ENCODE data around the gene ROBO3.
A peak's percentile ranks its signal among the peaks of the same experiment; 100 is the strongest.

Gene ROBO3

DNA sequence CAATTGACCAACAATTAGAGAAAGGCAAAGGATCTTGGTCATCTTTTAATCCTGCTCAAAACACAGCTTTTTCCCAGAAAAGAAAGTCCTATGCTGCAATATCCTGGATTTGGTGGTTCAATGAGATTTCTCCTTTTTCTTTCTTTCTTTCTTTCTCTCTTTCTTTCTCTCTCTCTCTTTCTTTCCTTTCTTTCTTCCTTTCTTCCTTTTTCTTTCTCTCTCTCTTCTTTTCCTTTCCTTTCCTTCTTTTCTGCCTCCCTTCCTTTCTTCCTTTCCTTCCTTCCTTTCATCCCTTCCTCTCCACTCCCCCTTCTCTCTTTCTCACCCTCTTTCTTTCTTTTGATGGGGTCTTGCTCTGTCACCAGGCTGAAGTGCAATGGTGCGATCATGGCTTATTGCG lies 33.3 kb upstream of the ROBO3 start:
- TF ChIP-seq Cebpa-rat (IDR thresholded peaks at IDR 0.05) = no peak
- no peaks in the 10 kb centered on the region for H3K36me3 ChIP-seq
- H3K27ac ChIP-seq = no peak overlapping the region
- no peak overlapping the region for H3K9ac ChIP-seq
- no peak overlapping the region for H3K4me3 ChIP-seq
- peaks cover 8% of the 10 kb centered on the region; the same call in 1 of the 2 replicates for H3K4me1 ChIP-seq
- H3K27me3 ChIP-seq = no peaks in the 10 kb centered on the region
- no peak overlapping the region for H3K4me2 ChIP-seq
- no peaks in the 10 kb centered on the region for H3K9me3 ChIP-seq
- H4K20me1 ChIP-seq = no peaks in the 10 kb centered on the region

- no peak for TF ChIP-seq Cebpa-rat (IDR thresholded peaks at IDR 0.05)
- H3K4me1 ChIP-seq = peaks cover 8% of the 10 kb centered on the region; the same call in 1 of the 2 replicates
- H3K4me3 ChIP-seq = no peak overlapping the region
- no peaks in the 10 kb centered on the region for H3K36me3 ChIP-seq
- H3K27ac ChIP-seq = no peak overlapping the region
- no peak overlapping the region for H3K9ac ChIP-seq
- no peaks in the 10 kb centered on the region for H4K20me1 ChIP-seq
- no peak overlapping the region for H3K4me2 ChIP-seq
- no peaks in the 10 kb centered on the region for H3K9me3 ChIP-seq
- H3K27me3 ChIP-seq = peaks cover 5% of the 10 kb centered on the region
Observed at GRCh38 chr11:124832571-124832970, 32.7 kb upstream of the ROBO3 start.

GRCh38 chr11:124834526-124835180 lies 30.6 kb upstream of the ROBO3 start:
- no peak for TF ChIP-seq Cebpa-rat (IDR thresholded peaks at IDR 0.05)
- H4K20me1 ChIP-seq = peaks cover 20% of the 10 kb centered on the region; the same call in 1 of the 2 replicates
- H3K9ac ChIP-seq = no peak overlapping the region
- peaks cover 15% of the 10 kb centered on the region; the same call in 1 of the 2 replicates for H3K4me1 ChIP-seq
- H3K4me2 ChIP-seq = no peak overlapping the region
- no peaks in the 10 kb centered on the region for H3K36me3 ChIP-seq
- peaks cover 26% of the 10 kb centered on the region for H3K27me3 ChIP-seq
- H3K4me3 ChIP-seq = no peak overlapping the region
- H3K9me3 ChIP-seq = no peaks in the 10 kb centered on the region
- no peak overlapping the region for H3K27ac ChIP-seq

- peaks cover 29% of the 10 kb centered on the region; the same call in 1 of the 2 replicates for H4K20me1 ChIP-seq
- no peak overlapping the region for H3K9ac ChIP-seq
- H3K27ac ChIP-seq = no peak overlapping the region
- H3K4me2 ChIP-seq = peak overlapping the region; percentile 61
- H3K9me3 ChIP-seq = no peaks in the 10 kb centered on the region; the same call in 1 of the 2 replicates
- peaks cover 15% of the 10 kb centered on the region; the same call in 1 of the 2 replicates for H3K4me1 ChIP-seq
- H3K27me3 ChIP-seq = peaks cover 39% of the 10 kb centered on the region
- TF ChIP-seq Cebpa-rat (IDR thresholded peaks at IDR 0.05) = no peak
- H3K36me3 ChIP-seq = no peaks in the 10 kb centered on the region
- no peak overlapping the region for H3K4me3 ChIP-seq
Observed at GRCh38 chr11:124835918-124836317, 29.3 kb upstream of the ROBO3 start.

DNA sequence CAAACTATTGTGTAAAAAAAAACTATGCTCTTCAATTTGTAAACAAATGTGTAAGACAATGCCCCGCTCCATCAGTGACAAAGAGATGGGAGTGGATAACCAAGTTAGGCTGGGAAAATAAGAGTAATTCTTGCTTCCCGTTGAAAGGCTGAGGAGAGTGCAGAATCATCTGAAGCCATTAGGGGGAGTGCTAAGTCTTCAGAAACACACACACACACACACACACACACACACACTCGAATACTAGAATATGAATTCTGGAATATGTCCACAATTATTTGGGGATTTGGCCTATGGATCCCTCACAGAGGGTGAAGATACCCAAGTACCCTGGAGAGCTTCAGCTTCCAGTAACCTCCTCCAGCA lies 27.8 kb upstream of the ROBO3 start:
- TF ChIP-seq Cebpa-rat (IDR thresholded peaks at IDR 0.05) = no peak
- Histone ChIP-seq H3K27me3 (peaks cover 54% of the 10 kb centered on the region), H4K20me1 (peaks cover 29% of the 10 kb centered on the region; the same call in 1 of the 2 replicates), H3K4me1 (0 out of 2 replicates have a peak, but pooled peaks cover 15% of the 10 kb centered on the region), H3K9ac (no peak overlapping the region), H3K9me3 (no peaks in the 10 kb centered on the region; the same call in 1 of the 2 replicates), H3K36me3 (no peaks in the 10 kb centered on the region), H3K4me2 (no peak overlapping the region; the same call in 1 of the 2 replicates), H3K4me3 (no peak overlapping the region), H3K27ac (no peak overlapping the region)

DNA sequence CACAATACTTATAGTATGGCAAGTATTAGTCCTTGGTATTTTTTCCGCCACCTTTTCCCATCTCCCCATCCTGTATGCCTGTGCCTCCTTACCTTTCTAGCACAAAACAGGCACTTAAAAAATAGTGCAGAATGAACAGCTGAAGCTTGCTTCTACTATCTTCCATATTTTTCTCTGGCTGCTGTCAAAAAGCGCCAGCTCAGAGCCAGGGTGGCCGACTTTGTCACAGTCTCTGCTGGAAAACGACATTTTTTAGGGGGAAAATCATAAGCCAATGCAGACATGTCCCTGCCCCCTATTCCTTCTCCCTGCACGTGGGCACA lies 26.5 kb upstream of the ROBO3 start:
- Histone ChIP-seq H3K27ac (no peak overlapping the region), H3K4me1 (0 out of 2 replicates have a peak, but pooled peaks cover 15% of the 10 kb centered on the region), H3K9me3 (no peaks in the 10 kb centered on the region; the same call in 1 of the 2 replicates), H3K36me3 (no peaks in the 10 kb centered on the region), H3K27me3 (peaks cover 67% of the 10 kb centered on the region), H3K4me2 (peak overlapping the region; percentile 50; the same call in 1 of the 2 replicates), H4K20me1 (peaks cover 36% of the 10 kb centered on the region; the same call in 1 of the 2 replicates), H3K4me3 (no peak overlapping the region), H3K9ac (no peak overlapping the region)
- no peak for TF ChIP-seq Cebpa-rat (IDR thresholded peaks at IDR 0.05)

GRCh38 chr11:124839128-124839971 lies 25.9 kb upstream of the ROBO3 start:
- TF ChIP-seq Cebpa-rat (IDR thresholded peaks at IDR 0.05) = no peak
- Histone ChIP-seq H3K36me3 (no peaks in the 10 kb centered on the region), H3K4me1 (0 out of 2 replicates have a peak, but pooled peaks cover 15% of the 10 kb centered on the region), H3K27ac (no peak overlapping the region), H4K20me1 (peaks cover 36% of the 10 kb centered on the region; the same call in 1 of the 2 replicates), H3K4me2 (peak overlapping the region; percentile 50), H3K9ac (no peak overlapping the region), H3K9me3 (no peaks in the 10 kb centered on the region; the same call in 1 of the 2 replicates), H3K4me3 (peak overlapping the region; percentile 23), H3K27me3 (peaks cover 73% of the 10 kb centered on the region)

- Histone ChIP-seq H3K4me3 (no peak overlapping the region), H4K20me1 (peaks cover 36% of the 10 kb centered on the region; the same call in 1 of the 2 replicates), H3K27ac (no peak overlapping the region), H3K27me3 (peaks cover 81% of the 10 kb centered on the region), H3K4me2 (no peak overlapping the region), H3K9me3 (no peaks in the 10 kb centered on the region; the same call in 1 of the 2 replicates), H3K9ac (no peak overlapping the region), H3K36me3 (no peaks in the 10 kb centered on the region), H3K4me1 (0 out of 2 replicates have a peak, but pooled peaks cover 15% of the 10 kb centered on the region)
- no peak for TF ChIP-seq Cebpa-rat (IDR thresholded peaks at IDR 0.05)
Observed at GRCh38 chr11:124839972-124840621, 25.1 kb upstream of the ROBO3 start.

- Histone ChIP-seq H3K27ac (no peak overlapping the region), H4K20me1 (peaks cover 36% of the 10 kb centered on the region; the same call in 1 of the 2 replicates), H3K4me1 (0 out of 2 replicates have a peak, but pooled peaks cover 15% of the 10 kb centered on the region), H3K36me3 (no peaks in the 10 kb centered on the region), H3K4me2 (no peak overlapping the region), H3K9ac (no peak overlapping the region), H3K27me3 (peaks cover 86% of the 10 kb centered on the region), H3K4me3 (no peak overlapping the region), H3K9me3 (no peaks in the 10 kb centered on the region; the same call in 1 of the 2 replicates)
- no peak for TF ChIP-seq Cebpa-rat (IDR thresholded peaks at IDR 0.05)
Observed at GRCh38 chr11:124840666-124841065, 24.6 kb upstream of the ROBO3 start.

Measured in BLaER1 (cell line).